ENCODE measurements around the gene DDX25.

DDX25 gene

GRCh38 chr11:125945797-125946520 is 41.7 kb downstream of the DDX25 start, which contains the start of gene VSIG10L2:
TSS of gene VSIG10L2 (plus strand) at chr11:125946044. CDS start at chr11:125946056, 12 bp downstream.
- intact Hi-C loops (cut with DNase I) = no loop called here
- peak in 7 of 42 donors; percentile 8 to 34 (median 14) for DNase-seq

- intact Hi-C loops (cut with DNase I) = no loop called here
These were observed 42.6 kb downstream of the DDX25 start for GRCh38 chr11:125946712-125947418.

GRCh38 chr11:125947419-125948277 is 43.3 kb downstream of the DDX25 start:
- intact Hi-C loops (cut with DNase I) = no loop called here
- DNase-seq = peak in 5 of 42 donors; percentile 18 to 37 (median 32)

More at GRCh38 chr11:125946712-125947418, 42.6 kb downstream of the DDX25 start:
- peak in 6 of 42 donors; percentile 8 to 40 (median 29) for DNase-seq

- intact Hi-C loops (cut with DNase I) = no loop called here
- peak in 4 of 42 donors; percentile 18 to 36 (median 27) for DNase-seq
These were observed 44.2 kb downstream of the DDX25 start for GRCh38 chr11:125948278-125949051.

- intact Hi-C loops (cut with DNase I) = no loop called here
- peak in 6 of 42 donors; percentile 0 to 33 (median 20) for DNase-seq
These were observed 45.2 kb downstream of the DDX25 start for GRCh38 chr11:125949271-125950177.

GRCh38 chr11:125950178-125950490 is 45.8 kb downstream of the DDX25 start:
- intact Hi-C loops (cut with DNase I) = no loop called here
- DNase-seq = peak in 3 of 42 donors; percentile 25 to 26 (median 25)

GRCh38 chr11:125950696-125951651 is 46.7 kb downstream of the DDX25 start:
- intact Hi-C loops (cut with DNase I) = no loop called here
- peak in 3 of 42 donors; percentile 13 to 28 (median 27) for DNase-seq

- DNase-seq = peak in 3 of 42 donors; percentile 12 to 30 (median 30)
- intact Hi-C loops (cut with DNase I) = no loop called here
These were observed 47.4 kb downstream of the DDX25 start for GRCh38 chr11:125951731-125952130.

- intact Hi-C loops (cut with DNase I) = no loop called here
- DNase-seq = peak in 1 of 42 donors; percentile 5
These were observed 48.3 kb downstream of the DDX25 start for GRCh38 chr11:125952559-125952958.

- DNase-seq = peak in 2 of 42 donors; percentile 21 to 35
- intact Hi-C loops (cut with DNase I) = no loop called here
These were observed 48.7 kb downstream of the DDX25 start for GRCh38 chr11:125952973-125953372.

- DNase-seq = peak in 2 of 42 donors; percentile 18 to 20
- intact Hi-C loops (cut with DNase I) = no loop called here
These were observed 49.2 kb downstream of the DDX25 start for GRCh38 chr11:125953401-125953935.

- DNase-seq = peak in 1 of 42 donors; percentile 14
- intact Hi-C loops (cut with DNase I) = no loop called here
These were observed 50.0 kb downstream of the DDX25 start for GRCh38 chr11:125954123-125954944.

GRCh38 chr11:125954945-125955640 is 50.8 kb downstream of the DDX25 start:
- intact Hi-C loops (cut with DNase I) = no loop called here
- DNase-seq = peak in 2 of 42 donors; percentile 19 to 32

- intact Hi-C loops (cut with DNase I) = no loop called here
- DNase-seq = peak in 1 of 42 donors; percentile 23
These were observed 51.5 kb downstream of the DDX25 start for GRCh38 chr11:125955856-125956255.
